GM21786 (cell line): Measurements from ENCODE around the gene ELL2.

ENCODE experiments used
- ATAC-seq: cut with Tn5 transposase; IDR thresholded peaks from one replicate; pipeline ENCODE4 v1.9.1; 2021; ENCODE audit not compliant: unreplicated experiment

Gene ELL2

GRCh38 chr5:95961617-95962474, at the start of gene ELL2:
ELL2 (minus strand) TSS chr5:95961851; CDS start chr5:95961721, 130 bp downstream.
- ATAC-seq, result peak; percentile 86

GRCh38 chr5:96008987-96009647, 47.5 kb upstream of the ELL2 start:
- ATAC-seq, result no peak

- no peak for ATAC-seq
These were observed 46.8 kb upstream of the ELL2 start for GRCh38 chr5:96008487-96008886.

GRCh38 chr5:96007051-96007450, 45.4 kb upstream of the ELL2 start:
- ATAC-seq, result no peak

- no peak for ATAC-seq
These were observed 44.6 kb upstream of the ELL2 start for GRCh38 chr5:96006291-96006690.

GRCh38 chr5:96004754-96005153, 43.1 kb upstream of the ELL2 start:
- no peak for ATAC-seq

GRCh38 chr5:96004087-96004486, 42.4 kb upstream of the ELL2 start:
- ATAC-seq, result no peak

- no peak for ATAC-seq
These were observed 39.6 kb upstream of the ELL2 start for GRCh38 chr5:96001262-96001661.

GRCh38 chr5:96000308-96000707, 38.7 kb upstream of the ELL2 start:
- no peak for ATAC-seq

- ATAC-seq, result no peak
These were observed 35.5 kb upstream of the ELL2 start for GRCh38 chr5:95996904-95997723.

- no peak for ATAC-seq
These were observed 34.4 kb upstream of the ELL2 start for GRCh38 chr5:95995962-95996489.

GRCh38 chr5:95993776-95994175, 32.1 kb upstream of the ELL2 start:
- no peak for ATAC-seq

GRCh38 chr5:95993266-95993665, 31.6 kb upstream of the ELL2 start:
- ATAC-seq, result no peak

GRCh38 chr5:95989283-95990048, 27.8 kb upstream of the ELL2 start:
- no peak for ATAC-seq

- no peak for ATAC-seq
These were observed 27.2 kb upstream of the ELL2 start for GRCh38 chr5:95988877-95989276.

- no peak for ATAC-seq
These were observed 26.4 kb upstream of the ELL2 start for GRCh38 chr5:95988094-95988493.

GRCh38 chr5:95986937-95987520, 25.4 kb upstream of the ELL2 start:
- no peak for ATAC-seq

- no peak for ATAC-seq
These were observed 24.4 kb upstream of the ELL2 start for GRCh38 chr5:95986001-95986400.

GRCh38 chr5:95985249-95985648, 23.6 kb upstream of the ELL2 start:
- no peak for ATAC-seq

- ATAC-seq, result no peak
These were observed 22.8 kb upstream of the ELL2 start for GRCh38 chr5:95984287-95984938.
